Right lung (tissue), 5 donors: ENCODE data around the gene HS6ST1. TPM values are rescaled to one million over a fixed set of nuclear protein-coding genes. Genes with fewer than 3 reads are reported as not detected.

Source experiments
- DNase-seq, 2 donors: peaks; one replicate each; pipeline ENCODE4 v3.0.0-alpha.2; 2013
- polyA plus RNA-seq, 5 donors: library from polyadenylated mRNA; unstranded; fragments of 120-200 nt; gene quantifications; one replicate each; pipeline versions ENCODE4 v1.2.1 to v1.2.3, GENCODE V29; 2013; ENCODE audit warnings: inconsistent platforms in 1 of 5, low replicate concordance in 1 of 5; ENCODE audit not compliant: insufficient read length in 5 of 5, insufficient read depth in 1 of 5

The HS6ST1 gene
- polyA plus RNA-seq, 5 donors: 26.4 to 42.3 (median 36.4) TPM

DNA sequence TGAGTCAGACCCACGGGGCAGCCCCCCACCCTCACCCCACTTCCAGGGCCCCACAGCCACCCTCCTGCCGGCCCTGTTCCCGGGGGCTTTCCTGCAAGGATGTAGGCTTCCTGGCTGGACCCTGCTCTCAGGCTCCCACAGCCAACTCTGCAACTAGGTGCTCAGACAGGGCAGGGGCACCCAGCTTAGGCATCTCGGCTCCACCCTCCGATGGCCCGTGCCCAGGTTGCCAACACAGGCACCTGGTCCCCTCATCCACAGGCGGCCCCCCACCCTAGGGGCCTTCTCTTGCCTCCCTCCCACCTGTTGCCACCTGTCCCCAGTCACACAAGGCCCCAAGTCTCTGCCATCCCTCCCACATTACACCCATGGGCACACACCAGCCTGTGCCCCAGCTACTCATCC is 34.6 kb downstream of the HS6ST1 start:
- no peak for DNase-seq

DNA sequence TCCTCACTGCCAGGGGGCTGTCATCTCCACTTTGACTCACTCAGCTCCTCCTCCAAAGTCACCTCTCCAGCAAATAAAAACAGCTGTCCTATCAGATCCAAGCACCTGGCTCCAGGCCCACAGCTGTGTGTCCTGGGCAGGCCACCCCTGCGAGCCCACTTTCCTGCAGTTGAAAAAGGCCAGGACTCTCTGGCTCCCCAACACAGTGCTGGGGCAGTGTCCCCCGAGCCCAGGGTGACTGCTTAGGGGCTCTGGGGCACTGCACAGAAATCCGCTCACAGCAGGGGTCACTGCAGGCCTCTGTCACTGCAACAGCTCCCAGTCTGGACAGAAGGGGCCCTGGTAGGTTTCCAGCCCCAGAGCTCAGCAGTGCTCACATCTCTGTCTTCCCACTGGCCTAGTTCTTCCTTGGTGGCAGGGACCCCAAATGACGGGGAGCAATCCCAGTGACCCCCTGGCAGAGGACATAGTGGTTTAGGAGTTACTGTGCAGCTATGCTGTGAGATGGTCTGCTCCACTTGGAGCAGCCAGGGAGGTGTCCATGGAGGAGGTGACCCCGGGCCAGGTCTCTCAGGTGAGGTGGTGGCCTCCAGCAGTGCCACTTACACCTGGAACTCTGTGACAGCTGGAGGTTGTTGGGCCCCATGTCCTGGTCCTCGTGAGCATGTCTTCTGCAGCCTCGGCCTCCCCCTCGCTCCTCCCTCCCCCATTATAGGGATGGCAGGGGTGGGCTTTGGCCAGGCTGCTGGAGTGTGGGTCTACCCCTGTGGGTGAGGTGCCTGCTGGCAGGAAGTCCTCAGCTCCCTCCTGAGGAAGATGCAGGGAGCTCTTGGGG is 35.5 kb downstream of the HS6ST1 start:
- DNase-seq: no peak

- DNase-seq: no peak
Measured at GRCh38 chr2:128282246-128282975, 36.3 kb downstream of the HS6ST1 start.

DNA sequence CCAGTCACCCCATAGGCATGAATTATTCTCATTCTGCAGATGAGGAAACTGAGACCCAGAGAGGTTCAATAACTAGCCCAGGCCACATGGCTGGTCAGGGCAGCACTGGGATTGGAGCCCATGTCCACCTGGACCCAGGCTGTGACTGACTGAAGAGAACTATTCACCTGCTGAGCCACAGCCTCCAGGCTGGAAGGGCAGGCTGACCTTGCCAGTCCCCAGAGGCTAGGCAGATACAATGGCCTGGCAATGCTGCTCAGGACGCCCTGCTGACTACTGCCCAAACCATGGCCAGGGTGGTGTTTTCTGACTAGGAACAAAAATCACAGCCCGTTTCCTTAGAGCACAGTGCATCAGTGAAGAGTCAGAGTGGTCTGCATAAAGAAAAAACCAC is 36.8 kb downstream of the HS6ST1 start:
- DNase-seq: no peak

GRCh38 chr2:128280901-128281321 is 37.8 kb downstream of the HS6ST1 start:
- no peak for DNase-seq

GRCh38 chr2:128280158-128280871 is 38.4 kb downstream of the HS6ST1 start:
- DNase-seq: no peak

DNA sequence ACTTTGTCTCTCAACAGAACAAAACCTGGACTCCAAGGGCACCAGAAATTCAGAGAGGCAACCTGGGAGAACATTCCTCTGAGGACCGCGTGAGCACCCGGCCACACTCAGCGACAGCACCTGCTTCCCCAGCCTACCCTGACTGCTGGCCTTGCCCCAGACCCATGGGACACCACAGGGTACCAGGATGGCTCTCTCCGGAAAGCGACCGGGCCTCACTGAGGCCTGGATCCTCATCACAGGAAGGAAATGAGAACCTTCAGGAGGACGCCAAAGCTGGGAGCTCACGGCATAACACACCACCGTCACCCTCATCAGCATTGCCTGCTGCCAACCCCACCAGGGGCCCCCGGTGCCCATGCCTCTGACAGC is 38.9 kb downstream of the HS6ST1 start:
- no peak for DNase-seq

- no peak for DNase-seq
Measured at GRCh38 chr2:128279009-128279408, 39.7 kb downstream of the HS6ST1 start.

GRCh38 chr2:128277961-128278681 is 40.5 kb downstream of the HS6ST1 start:
- DNase-seq: no peak

- no peak for DNase-seq
Measured at GRCh38 chr2:128276878-128277675, 41.6 kb downstream of the HS6ST1 start.

DNA sequence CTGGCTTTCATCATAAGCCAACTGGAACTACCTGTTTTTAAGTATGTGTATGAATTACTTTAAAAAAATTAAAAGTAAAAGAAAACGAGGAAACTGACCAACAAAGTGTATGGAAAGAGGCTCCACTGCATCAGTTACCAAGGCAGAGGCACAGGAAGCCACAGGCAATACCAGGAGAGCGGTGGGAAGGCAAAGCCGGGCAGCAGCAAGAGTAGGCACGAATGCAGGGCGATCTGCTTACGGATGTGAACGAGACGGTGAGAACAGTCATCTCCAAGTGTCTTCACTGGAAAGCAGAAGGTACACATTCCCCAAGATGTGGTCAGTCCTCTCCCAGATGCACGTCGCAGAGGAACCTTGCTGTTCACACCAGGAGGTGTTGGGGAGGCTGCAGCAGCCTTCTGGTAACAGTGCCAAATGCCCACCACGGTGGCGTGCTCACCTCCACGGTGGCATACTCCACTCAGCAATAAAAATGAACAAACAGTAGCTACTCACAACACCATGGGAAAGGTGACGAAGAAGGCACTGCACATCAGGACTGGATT is 43.1 kb downstream of the HS6ST1 start:
- no peak for DNase-seq

- DNase-seq: no peak
Measured at GRCh38 chr2:128274218-128274617, 44.5 kb downstream of the HS6ST1 start.

- DNase-seq: no peak
Measured at GRCh38 chr2:128273469-128274081, 45.1 kb downstream of the HS6ST1 start.

DNA sequence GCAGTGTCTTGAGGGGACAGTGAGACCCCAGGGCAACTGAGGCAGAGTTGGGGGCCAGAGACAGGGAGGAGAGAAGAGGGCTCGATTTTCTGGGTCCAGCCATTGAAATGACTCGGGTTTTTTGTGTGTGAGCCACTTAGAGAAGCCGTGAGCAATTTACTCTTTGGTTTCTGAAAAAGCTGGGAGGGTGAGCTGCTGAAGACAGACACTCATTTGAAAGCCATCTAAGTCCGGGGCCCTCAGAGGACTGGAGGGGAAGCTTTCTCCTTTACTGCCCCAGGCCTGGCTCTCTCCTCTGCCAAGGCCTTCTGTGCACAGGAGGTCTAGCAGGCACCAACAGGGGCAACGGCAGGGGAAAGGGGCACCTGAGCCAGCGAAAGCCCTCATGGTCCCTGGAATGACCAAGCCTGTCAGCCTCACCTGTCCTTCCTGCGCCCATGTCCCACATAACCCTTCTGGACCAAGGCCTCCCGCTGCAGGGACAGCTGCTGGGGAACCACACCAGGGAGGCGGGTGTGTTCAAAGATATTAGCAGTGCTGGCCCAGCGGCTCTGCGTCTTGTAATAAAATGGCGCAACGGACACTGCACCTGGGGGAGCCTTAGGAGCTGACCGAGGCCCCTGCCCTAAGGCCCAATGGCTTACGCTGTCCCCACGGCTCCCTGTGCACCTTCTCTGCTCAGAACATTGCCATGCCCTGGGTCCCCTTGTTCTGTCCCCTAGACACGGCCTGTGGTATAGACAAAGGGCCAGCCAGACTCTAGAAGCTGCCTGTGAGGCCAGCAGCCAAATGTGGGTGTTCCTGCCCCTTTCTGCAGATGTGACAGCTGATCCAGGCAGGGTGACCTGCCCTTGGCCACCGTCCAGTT is 45.8 kb downstream of the HS6ST1 start:
- no peak for DNase-seq

- no peak for DNase-seq
Measured at GRCh38 chr2:128271911-128272600, 46.6 kb downstream of the HS6ST1 start.

GRCh38 chr2:128271597-128271910 is 47.1 kb downstream of the HS6ST1 start:
- no peak for DNase-seq

DNA sequence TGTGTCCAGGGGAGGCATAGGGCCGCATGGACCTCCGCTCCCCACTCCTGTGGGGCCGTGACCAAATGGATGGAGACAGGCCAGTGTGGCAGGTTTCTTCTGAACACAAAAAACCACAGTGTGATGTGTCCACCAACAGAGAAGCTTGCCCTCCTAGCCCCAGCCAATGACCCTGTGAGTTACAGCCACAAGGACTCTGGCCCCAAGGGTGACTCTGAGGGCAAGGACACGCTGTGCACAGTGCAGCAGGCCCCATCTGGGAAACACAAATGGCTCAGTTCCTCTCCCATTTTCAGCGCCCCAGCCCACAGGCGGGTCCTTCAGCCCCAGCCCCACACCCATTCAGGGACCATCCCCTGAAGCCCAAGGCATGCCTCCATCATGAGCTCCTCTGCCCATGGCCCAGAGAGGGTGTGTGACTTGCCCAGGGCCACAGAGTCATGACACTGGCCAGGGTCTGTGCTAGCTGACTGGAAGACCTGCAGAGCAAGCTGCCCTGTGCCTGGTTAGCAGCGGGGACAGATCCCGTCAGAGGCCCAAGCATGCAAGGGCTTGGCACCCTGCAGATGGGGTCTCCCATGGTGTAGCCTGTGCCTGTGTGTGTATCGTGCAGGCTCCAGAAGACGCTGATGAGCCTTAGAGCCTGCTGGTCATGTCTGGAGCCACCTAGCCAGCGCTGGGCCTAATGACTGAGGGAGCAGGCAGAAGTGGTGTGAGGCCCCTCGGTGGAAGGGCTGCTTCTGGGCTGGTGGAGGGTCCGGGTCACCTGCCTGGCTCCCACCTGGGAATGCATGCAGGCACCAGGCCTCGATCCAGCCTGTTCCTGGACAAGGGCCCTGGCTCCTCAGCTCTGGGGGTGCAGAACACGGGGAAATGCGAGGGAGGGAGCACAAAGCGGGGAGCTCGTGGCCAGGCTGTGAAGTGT is 47.7 kb downstream of the HS6ST1 start:
- no peak for DNase-seq
